ENCODE measurements around the gene CLNK. TPM values are rescaled to one million over a fixed set of nuclear protein-coding genes. Genes with fewer than 3 reads are reported as not detected.

The CLNK gene
- total and polyA plus RNA-seq, 2 of the 8 experiments (the other 6 are each of a cell fraction or from before 2014, with no cell fraction given), result not detected

- FAIRE-seq (no peak), DNase-seq (ENCODE audit: low read depth in 1 of 2, low spot score in 2 of 2) (no peak)
- H3K14ac ChIP-seq (ENCODE audit: insufficient read length), result no peak overlapping the region
- no peak overlapping the region for H2BK12ac ChIP-seq (ENCODE audit: low read depth, low read length)
- H3K23me2 ChIP-seq (ENCODE audit: low read depth, low read length), result peaks cover 6% of the 10 kb centered on the region
- no peak overlapping the region for H2AK5ac ChIP-seq (ENCODE audit: low read depth, low read length)
- no peaks in the 10 kb centered on the region for H3K79me2 ChIP-seq (ENCODE audit: control insufficient read depth in 1 of 2, insufficient read depth in 2 of 2, low read length in 2 of 2)
- H3K27ac ChIP-seq (ENCODE audit: low read depth, low read length), result no peak overlapping the region
- H3K23ac ChIP-seq (ENCODE audit: insufficient read length), result no peak overlapping the region
- H3K79me1 ChIP-seq (ENCODE audit: low read depth, low read length), result no peaks in the 10 kb centered on the region
- no peak overlapping the region for H3K4me2 ChIP-seq (ENCODE audit: insufficient read depth in 1 of 2, low read depth in 2 of 2, low read length in 2 of 2)
- POLR2A ChIA-PET (ENCODE audit: partially characterized antibody), result no interaction called here
- H4K5ac ChIP-seq (ENCODE audit: insufficient read length, low read depth, low read length), result no peak overlapping the region
- no peaks in the 10 kb centered on the region for H3K9me3 ChIP-seq (ENCODE audit: insufficient read depth in 2 of 2, low read depth in 1 of 2, low read length in 1 of 2)
- H3K56ac ChIP-seq (replicated peaks; ENCODE audit: insufficient read length, low read depth, low read length), result no peak overlapping the region
- no peaks in the 10 kb centered on the region for H3K36me3 ChIP-seq (ENCODE audit: control insufficient read depth in 2 of 4, insufficient read depth in 4 of 4, low read length in 3 of 4)
- no peak overlapping the region for H2BK15ac ChIP-seq (ENCODE audit: low read length)
- H2BK20ac ChIP-seq (ENCODE audit: low read length), result no peak overlapping the region
- CTCF ChIA-PET (ENCODE audit: partially characterized antibody), result no interaction called here
- H3K4ac ChIP-seq (replicated peaks; ENCODE audit: insufficient read length, low read depth, low read length), result no peak overlapping the region
- H2AFZ ChIP-seq (ENCODE audit: low read length), result no peak overlapping the region
- H4K20me1 ChIP-seq (replicated peaks in 1 of 2; ENCODE audit: control insufficient read depth in 1 of 2, insufficient read depth in 2 of 2, low read length in 2 of 2), result no peaks in the 10 kb centered on the region
- H3K4me1 ChIP-seq (replicated peaks in 1 of 4; ENCODE audit: control insufficient read depth in 3 of 4, insufficient read depth in 4 of 4, low read length in 3 of 4), result peaks cover 0 to 9% (median 5%) of the 10 kb centered on the region in 4 experiments; a peak in 4 of 7 replicates
- no peak overlapping the region for H4K8ac ChIP-seq (ENCODE audit: extremely low read depth, insufficient read depth, low read length)
- H3K9ac ChIP-seq (replicated peaks in 1 of 4; ENCODE audit: extremely low read depth in 1 of 4, low read depth in 3 of 4, low read length in 3 of 4), result no peak overlapping the region
- H2BK5ac ChIP-seq (ENCODE audit: low read depth, low read length), result no peak overlapping the region
- peaks cover 18 to 30% (median 25%) of the 10 kb centered on the region in 4 experiments for H3K27me3 ChIP-seq (replicated peaks in 1 of 4; ENCODE audit: control insufficient read depth in 3 of 4, extremely low read depth in 1 of 4, insufficient read depth in 3 of 4, low read length in 3 of 4)
- 96% methylated on average over 5 of the region's 5 CpGs; no CpG with 5 or more reads in 1 of the 2 experiments for WGBS, 2 experiments (ENCODE audit: extremely low coverage in 1 of 2, insufficient coverage in 1 of 2, insufficient read length in 1 of 2, insufficient replicate concordance in 2 of 2, low coverage in 1 of 2, low lambda C conversion rate in 2 of 2, missing lambda C conversion rate in 1 of 2)
- H3K4me3 ChIP-seq (ENCODE audit: extremely low read depth in 1 of 4, insufficient read depth in 2 of 4, low read depth in 3 of 4, low read length in 4 of 4), result no peak overlapping the region
- H3K18ac ChIP-seq (ENCODE audit: extremely low read depth, low read length), result no peak overlapping the region
- no peak overlapping the region for H4K91ac ChIP-seq (replicated peaks; ENCODE audit: insufficient read length, low read length)
- H2BK120ac ChIP-seq (replicated peaks; ENCODE audit: low read depth, low read length), result no peak overlapping the region
- TF ChIP-seq CBX8 (IDR thresholded peaks at IDR 0.05; ENCODE audit: borderline replicate concordance, low read depth, low read length) (no peak), KDM5A (IDR thresholded peaks at IDR 0.05; ENCODE audit: low read length) (no peak), CREB1 (IDR thresholded peaks at IDR 0.05) (no peak)
- TF ChIP-seq, protein P1, sequence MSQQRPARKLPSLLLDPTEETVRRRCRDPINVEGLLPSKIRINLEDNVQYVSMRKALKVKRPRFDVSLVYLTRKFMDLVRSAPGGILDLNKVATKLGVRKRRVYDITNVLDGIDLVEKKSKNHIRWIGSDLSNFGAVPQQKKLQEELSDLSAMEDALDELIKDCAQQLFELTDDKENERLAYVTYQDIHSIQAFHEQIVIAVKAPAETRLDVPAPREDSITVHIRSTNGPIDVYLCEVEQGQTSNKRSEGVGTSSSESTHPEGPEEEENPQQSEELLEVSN (IDR thresholded peaks at IDR 0.05), result no peak
These were observed 218.4 kb downstream of the CLNK start for GRCh38 chr4:10466161-10466560.
